Mucosa of stomach (tissue), 1 donor: ENCODE results near the gene BAIAP2L2.

Source experiments
- H3K27me3 ChIP-seq: one replicate; pipeline ENCODE4 v1.7.0; 2013; ENCODE audit warnings: mild to moderate bottlenecking, low read length; ENCODE audit not compliant: control insufficient read depth, insufficient read depth
- H3K36me3 ChIP-seq: one replicate; pipeline ENCODE4 v1.7.0; 2013; ENCODE audit warnings: low read length; ENCODE audit not compliant: control insufficient read depth, insufficient read depth
- H3K4me1 ChIP-seq: one replicate; pipeline ENCODE4 v1.7.0; 2013; ENCODE audit warnings: mild to moderate bottlenecking, low read length; ENCODE audit not compliant: control insufficient read depth, insufficient read depth
- H3K4me3 ChIP-seq: one replicate; pipeline ENCODE4 v1.7.0; 2013; ENCODE audit warnings: low read length
- H3K9ac ChIP-seq: one replicate; pipeline ENCODE4 v1.7.0; 2013; ENCODE audit warnings: mild to moderate bottlenecking, low read length, moderate library complexity
- H3K9me3 ChIP-seq: one replicate; pipeline ENCODE4 v1.7.0; 2013; ENCODE audit warnings: mild to moderate bottlenecking, low read length, moderate library complexity; ENCODE audit not compliant: control insufficient read depth
- donor health status: Pancreatic carcinoma.

Gene BAIAP2L2

DNA sequence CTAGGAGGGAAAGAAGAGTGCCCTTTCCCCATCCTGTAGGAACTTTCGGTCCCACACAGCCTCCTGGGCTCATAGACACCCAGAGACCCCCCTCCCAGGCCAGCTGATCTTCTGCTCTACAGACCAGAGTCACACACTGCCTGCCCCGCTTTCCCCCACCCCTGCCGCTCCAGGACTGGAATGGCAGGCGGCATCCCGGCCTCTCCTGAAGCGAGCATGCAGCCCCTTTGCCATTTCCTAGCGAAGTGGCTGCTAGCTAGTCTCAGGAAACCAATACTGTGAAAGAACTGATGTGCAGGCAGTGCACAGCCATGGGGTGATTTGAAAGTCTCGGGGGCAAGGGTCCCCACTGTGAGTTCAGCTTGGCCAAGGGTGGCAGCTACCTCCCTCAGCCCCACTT is 44.9 kb downstream of the BAIAP2L2 start:
- Histone ChIP-seq H3K4me1 (no peaks in the 10 kb centered on the region), H3K9ac (no peak overlapping the region), H3K36me3 (peaks cover 3% of the 10 kb centered on the region), H3K4me3 (no peak overlapping the region), H3K27me3 (no peaks in the 10 kb centered on the region), H3K9me3 (no peaks in the 10 kb centered on the region)

DNA sequence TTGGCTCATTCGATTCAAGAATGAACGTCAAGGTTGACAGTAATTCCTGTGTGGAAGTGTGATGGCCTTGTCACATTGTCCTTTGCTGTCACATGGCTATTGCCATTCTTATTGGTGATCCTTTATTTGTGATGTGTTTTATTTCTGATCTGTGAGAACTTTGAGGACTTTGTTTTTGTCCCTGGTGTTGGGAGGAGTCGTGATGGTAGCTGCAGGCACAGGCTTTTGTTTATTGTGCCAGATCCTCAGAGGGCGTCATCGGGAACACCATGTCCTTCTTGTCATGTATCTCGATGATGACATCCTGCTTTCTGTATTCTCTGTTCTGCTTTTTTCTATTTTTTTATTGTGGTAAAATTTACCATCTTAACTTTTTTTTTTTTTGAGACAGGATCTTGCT is 47.7 kb downstream of the BAIAP2L2 start:
- H3K27me3 ChIP-seq: no peaks in the 10 kb centered on the region
- no peak overlapping the region for H3K9ac ChIP-seq
- no peak overlapping the region for H3K4me3 ChIP-seq
- peaks cover 3% of the 10 kb centered on the region for H3K36me3 ChIP-seq
- no peaks in the 10 kb centered on the region for H3K9me3 ChIP-seq
- no peaks in the 10 kb centered on the region for H3K4me1 ChIP-seq

DNA sequence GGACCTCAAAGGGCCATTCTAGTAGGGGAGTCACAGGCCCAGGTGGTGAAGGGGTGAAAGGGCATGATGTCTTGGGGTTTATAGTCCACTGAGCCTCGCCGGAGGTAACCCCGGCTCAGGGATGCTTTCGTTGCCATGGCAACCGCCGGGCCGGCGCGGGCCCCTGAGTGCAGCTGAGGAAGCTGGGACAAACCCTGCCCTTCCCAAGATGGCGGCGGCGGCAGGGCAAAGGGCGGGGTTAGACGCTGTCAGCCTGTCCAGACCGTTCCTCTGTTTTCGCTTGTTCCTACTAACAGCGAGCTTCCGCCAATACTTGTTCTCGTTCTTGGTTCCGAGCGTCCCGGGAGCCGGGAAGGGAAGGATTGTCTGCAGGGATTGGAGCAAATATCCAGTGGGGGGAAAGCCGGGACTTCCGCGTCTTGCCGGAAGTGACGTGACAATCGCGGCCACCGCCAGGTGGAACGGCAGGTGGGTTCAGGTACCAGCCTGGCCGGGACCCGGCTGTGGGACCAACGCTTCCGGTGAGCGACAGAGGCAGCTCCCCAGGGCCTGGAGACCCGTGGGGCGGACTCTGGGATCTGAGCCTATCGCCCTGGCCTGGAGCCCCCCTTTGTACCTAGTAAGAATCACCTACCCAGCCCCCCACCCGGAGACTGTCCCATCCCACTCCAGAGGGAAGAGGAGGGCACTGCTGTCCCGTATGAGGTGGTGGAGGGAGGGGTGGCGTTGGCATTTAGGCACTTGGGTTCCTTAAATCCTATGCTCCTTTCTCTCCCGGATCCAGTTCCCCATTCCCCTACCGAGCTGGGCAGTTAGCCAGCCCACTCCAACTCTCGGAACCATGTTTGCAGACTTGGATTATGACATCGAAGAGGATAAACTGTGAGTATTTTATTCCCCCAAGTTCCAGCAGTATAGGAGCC is 53.3 kb downstream of the BAIAP2L2 start, which contains the start of gene PICK1:
TSS of gene PICK1 (plus strand) at position 436 of the 923 bp plus-strand sequence. CDS start at position 842, 406 bp downstream.
- Histone ChIP-seq H3K9me3 (no peaks in the 10 kb centered on the region), H3K4me1 (peaks cover 18% of the 10 kb centered on the region), H3K27me3 (peaks cover 5% of the 10 kb centered on the region), H3K4me3 (peak within 1 kb of the TSS; percentile 48), H3K36me3 (no peaks in the 10 kb centered on the region), H3K9ac (peak within 1 kb of the TSS; percentile 87)

DNA sequence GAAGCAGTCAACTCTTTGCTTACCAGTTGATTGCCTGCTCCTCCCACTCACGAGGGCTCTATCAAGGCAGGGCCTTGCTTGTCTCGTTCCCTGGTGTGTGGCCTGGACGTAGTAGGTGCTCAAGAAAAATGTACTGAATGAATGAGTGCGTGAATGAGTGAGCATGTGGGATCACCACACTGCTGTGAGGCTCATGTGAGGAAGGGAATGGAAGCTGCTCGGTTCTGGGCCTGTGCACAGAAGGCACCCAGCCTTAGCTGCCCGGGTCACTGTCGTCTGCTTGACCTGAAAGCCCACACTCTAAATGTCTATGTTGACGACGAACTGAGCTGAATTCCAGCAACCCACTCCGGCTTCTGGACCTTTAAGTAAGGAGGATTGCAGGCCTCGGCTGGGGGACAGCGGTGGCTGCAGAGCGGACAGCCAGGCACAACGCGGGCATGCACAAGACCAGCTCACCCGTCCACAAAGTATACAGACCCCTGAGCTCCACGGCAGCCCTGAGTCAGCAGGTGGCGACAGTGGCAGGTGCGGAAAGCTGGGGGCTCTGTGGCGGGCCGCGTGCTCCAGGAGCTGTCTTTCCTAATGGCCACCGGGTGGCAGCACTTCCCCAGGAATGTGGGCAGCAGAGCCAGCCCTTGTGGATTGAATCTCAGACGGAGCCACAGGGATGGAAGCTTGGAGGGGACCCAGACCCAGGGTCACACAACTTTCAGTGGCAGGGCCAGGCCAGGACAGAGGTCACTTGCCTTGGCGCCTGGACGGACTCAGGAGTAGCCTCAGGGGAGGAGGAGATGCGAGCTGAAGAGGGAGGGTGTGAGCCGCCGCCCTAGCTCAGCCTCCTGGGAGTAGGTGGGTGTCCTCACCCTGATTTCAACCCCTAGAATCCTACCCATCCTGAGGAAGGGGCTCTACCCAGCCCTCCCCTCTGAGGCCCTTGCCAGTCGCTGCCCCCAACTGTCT is 58.3 kb downstream of the BAIAP2L2 start:
- Histone ChIP-seq H3K9me3 (no peaks in the 10 kb centered on the region), H3K4me1 (peaks cover 19% of the 10 kb centered on the region), H3K4me3 (no peak overlapping the region), H3K27me3 (peaks cover 7% of the 10 kb centered on the region), H3K9ac (no peak overlapping the region), H3K36me3 (no peaks in the 10 kb centered on the region)

DNA sequence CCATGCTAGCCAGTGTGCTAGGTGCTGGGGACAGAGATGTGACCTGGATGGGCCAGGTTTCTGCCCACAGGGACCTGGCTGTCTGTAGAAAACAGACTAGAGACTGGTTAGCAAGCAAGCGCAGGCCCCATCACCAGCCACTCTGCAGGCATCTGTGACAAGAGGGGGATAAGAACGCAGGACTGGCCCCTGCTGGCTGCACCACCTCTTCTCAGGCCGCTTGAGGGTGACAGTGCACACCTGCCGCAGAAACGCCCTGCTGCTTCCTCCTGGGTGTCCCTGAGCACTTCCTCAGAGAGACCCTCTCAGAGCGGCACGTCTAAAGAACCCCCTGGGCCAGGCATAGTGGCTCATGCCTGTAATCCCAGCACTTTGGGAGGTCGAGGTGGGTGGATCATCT is 59.2 kb downstream of the BAIAP2L2 start:
- Histone ChIP-seq H3K9ac (no peak overlapping the region), H3K4me1 (peaks cover 10% of the 10 kb centered on the region), H3K9me3 (no peaks in the 10 kb centered on the region), H3K4me3 (no peak overlapping the region), H3K36me3 (no peaks in the 10 kb centered on the region), H3K27me3 (peaks cover 7% of the 10 kb centered on the region)

DNA sequence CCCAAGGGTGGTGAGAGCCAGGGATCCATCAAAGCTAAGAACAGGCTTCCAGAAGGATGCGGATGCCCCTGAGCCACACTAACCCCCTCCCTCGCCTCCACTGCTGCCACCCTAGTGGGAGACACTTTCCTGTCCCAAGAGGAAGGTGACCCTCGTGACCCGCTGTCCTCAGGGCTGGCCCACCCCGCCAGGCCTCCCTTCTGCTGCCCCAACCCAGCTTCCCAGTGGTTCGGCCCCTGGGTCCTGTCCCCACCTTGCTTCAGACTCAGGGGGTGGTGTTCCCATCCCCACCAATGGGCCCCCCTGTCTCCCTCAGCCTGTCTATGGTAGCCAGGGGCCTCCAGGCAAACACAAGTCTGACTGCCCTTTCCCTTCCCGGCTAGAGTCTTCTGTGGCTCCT is 59.8 kb downstream of the BAIAP2L2 start:
- Histone ChIP-seq H3K27me3 (peaks cover 7% of the 10 kb centered on the region), H3K36me3 (no peaks in the 10 kb centered on the region), H3K9ac (no peak overlapping the region), H3K4me3 (no peak overlapping the region), H3K9me3 (no peaks in the 10 kb centered on the region), H3K4me1 (peaks cover 7% of the 10 kb centered on the region)

DNA sequence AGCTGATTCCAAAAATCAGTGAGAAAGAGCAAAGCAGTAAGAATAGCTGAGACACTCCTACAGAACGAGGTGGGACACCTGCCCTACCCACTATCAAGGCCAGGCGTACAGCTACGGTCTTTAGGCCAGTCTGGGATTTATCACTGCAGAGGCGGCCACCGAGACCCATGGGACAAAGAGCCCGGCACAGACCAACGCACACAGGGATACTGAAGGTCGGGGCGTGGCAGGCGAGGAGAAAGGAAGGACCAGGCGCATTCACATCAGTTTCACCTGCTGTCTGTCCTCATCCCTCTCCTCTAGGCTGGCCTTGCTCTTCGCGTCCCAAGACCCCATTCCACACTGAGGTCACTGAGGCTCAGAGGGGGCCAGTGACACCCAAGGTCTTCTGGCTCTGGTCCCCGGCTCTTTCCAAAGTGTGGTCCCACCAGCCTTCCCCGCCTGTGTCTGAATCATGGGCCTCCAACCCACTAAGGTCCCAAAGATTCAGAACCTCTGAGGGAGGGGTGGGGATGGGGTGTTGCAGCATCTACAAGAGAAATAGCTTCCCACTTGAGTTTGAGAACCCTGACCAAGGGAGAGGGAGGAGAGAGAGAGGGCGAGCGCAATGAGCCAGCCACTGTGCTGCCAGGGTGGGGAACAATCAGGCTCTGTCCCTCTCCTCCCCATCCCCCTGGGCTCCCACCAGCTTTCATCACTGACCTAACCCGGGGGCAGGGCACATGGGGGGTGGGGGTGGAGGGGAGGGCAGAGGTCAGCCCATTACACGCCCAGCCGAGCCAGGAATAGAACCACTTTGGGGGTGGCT is 60.5 kb downstream of the BAIAP2L2 start:
- H3K36me3 ChIP-seq: no peaks in the 10 kb centered on the region
- no peak overlapping the region for H3K4me3 ChIP-seq
- peaks cover 7% of the 10 kb centered on the region for H3K27me3 ChIP-seq
- no peak overlapping the region for H3K9ac ChIP-seq
- peaks cover 7% of the 10 kb centered on the region for H3K4me1 ChIP-seq
- H3K9me3 ChIP-seq: no peaks in the 10 kb centered on the region

DNA sequence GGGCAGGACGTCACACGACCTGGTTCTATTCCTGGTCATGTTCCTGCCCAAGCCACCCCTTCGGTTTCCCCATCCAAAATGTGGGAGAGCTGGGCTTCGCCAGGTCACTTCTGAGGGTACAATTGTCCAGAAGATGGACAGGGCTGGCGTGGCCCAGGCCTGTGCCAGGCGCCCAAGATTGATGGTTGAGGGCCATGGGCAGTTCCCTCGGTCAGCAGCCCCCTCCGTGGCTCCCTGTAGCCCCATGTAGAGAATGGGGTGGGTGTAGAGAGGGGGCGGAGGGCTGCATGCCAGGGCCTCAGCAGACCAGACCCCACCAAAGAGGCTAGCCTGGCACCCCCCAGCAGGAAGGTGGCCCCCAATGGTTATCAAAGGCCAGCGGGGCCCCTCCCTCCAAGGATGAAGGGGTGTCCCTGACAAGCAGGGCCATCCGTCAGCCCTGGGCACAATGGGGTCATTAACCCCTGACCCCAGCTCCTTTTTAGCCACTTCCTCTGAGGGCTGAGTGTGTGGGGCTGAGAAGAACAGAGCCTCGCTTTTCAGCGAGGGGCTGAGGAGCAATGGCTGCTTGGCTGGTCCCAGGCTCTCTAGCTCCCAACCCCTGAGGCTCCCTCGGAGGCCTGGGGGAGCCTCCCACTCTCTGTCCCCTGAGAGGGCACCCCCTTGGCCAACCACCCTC is 64.3 kb downstream of the BAIAP2L2 start:
- H3K9ac ChIP-seq: no peak overlapping the region
- no peaks in the 10 kb centered on the region for H3K27me3 ChIP-seq
- H3K4me3 ChIP-seq: no peak overlapping the region
- no peaks in the 10 kb centered on the region for H3K36me3 ChIP-seq
- no peaks in the 10 kb centered on the region for H3K4me1 ChIP-seq
- no peaks in the 10 kb centered on the region for H3K9me3 ChIP-seq

DNA sequence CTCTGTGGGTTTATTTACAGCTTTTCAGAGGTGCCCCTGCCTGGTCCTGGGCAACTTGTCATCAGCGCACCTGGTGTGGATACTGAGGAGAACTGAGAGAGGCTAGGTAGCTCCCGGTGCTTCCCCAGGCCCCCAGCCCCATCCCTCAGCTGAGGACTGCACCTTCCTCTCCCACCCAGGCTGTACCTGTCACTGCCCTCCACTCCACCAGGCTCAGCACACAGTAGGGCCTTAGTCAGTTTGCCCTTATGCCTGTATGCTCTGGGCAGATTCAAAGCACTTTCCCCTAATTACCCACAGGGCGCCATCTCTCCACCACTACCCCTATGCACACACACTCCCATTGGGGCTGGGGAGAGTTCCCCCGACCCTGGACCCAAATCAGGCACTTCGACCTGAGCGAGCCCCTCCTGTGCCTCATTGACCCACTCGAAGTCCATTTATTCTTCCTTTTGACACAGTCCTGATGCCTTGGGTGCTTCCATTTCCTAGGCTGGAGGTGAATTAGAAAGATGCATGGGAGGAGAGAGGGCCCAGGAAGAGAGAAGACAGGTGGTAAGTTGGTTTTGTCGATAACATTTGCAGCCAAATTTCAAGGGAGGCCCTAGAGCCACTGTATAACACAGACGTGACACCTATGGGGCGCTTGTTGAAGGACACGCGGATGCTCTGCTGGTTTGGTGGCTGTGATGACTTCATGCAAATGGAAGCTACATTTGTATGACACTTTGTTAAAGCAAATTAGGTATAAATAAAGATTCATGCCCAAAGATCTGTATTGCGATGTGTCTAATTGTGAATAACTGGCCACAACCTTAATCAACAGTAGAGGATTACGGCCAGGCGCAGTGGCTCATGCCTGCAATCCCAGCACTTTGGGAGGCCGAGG is 67.1 kb downstream of the BAIAP2L2 start:
- H3K27me3 ChIP-seq: no peaks in the 10 kb centered on the region
- H3K4me3 ChIP-seq: no peak overlapping the region
- H3K9ac ChIP-seq: no peak overlapping the region
- H3K4me1 ChIP-seq: no peaks in the 10 kb centered on the region
- H3K9me3 ChIP-seq: no peaks in the 10 kb centered on the region
- H3K36me3 ChIP-seq: no peaks in the 10 kb centered on the region

DNA sequence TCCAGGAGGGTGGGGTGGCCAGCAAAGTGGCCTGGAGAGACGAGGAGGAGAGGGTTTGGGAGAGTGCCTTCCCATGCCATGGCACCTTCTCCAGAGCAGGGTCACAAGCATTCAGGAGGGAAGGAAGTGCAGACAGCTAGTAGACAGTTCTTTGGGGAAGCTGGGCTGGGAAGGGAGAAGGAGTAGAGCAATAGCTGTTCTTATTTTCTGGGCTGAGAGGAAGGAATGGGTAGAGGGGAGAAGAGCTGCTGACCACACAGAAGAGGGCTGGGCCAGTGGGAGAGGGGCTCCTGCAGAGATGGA is 68.0 kb downstream of the BAIAP2L2 start:
- Histone ChIP-seq H3K27me3 (no peaks in the 10 kb centered on the region), H3K36me3 (no peaks in the 10 kb centered on the region), H3K4me1 (no peaks in the 10 kb centered on the region), H3K9ac (no peak overlapping the region), H3K4me3 (no peak overlapping the region), H3K9me3 (no peaks in the 10 kb centered on the region)
